Hematopoietic multipotent progenitor cell treated with erythropoietin and hydrocortisone succinate and interleukin-3 and kit ligand, for 15 days (in vitro differentiated cells): Measurements from ENCODE around the gene GOLGA6A.
"Not testable (repeated sequence)": the region's sequence is repeated elsewhere in the genome, so short reads cannot be mapped to it uniquely, and the experiment has no call there.

Source experiments
- DNase-seq: peaks from one replicate; pipeline ENCODE4 v3.0.0-alpha.2; 2015; ENCODE audit warnings: low spot score

Gene GOLGA6A

GRCh38 chr15:74053517-74053916 is 28.8 kb downstream of the GOLGA6A start:
- no peak for DNase-seq

GRCh38 chr15:74052271-74053260 is 29.8 kb downstream of the GOLGA6A start:
- DNase-seq, result not testable (repeated sequence)

GRCh38 chr15:74050556-74051234 is 31.7 kb downstream of the GOLGA6A start:
- no peak for DNase-seq

DNA sequence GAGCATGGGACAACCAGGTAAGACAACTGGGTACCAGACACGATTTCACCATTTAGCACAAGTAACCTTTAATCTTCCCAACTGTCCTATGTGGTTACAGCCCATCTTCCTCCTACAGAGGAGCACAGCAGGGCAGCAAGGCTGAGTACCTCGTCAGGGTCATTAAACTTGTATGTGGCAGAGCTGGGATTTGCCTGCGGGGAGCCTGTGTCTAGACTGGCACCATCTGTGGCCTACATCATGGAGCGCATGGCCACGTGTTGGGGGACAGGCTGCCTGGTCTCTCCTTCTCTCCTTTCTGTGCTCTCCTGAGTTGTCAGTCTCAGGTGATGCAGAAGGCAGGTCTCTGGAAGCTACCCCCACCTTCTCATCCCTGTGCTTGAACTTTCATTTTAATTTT is 32.2 kb downstream of the GOLGA6A start:
- no peak for DNase-seq

- DNase-seq, result no peak
Measured at GRCh38 chr15:74046275-74046674, 36.1 kb downstream of the GOLGA6A start.

- no peak for DNase-seq
Measured at GRCh38 chr15:74045636-74046274, 36.6 kb downstream of the GOLGA6A start.

GRCh38 chr15:74045184-74045583 is 37.2 kb downstream of the GOLGA6A start:
- no peak for DNase-seq

DNA sequence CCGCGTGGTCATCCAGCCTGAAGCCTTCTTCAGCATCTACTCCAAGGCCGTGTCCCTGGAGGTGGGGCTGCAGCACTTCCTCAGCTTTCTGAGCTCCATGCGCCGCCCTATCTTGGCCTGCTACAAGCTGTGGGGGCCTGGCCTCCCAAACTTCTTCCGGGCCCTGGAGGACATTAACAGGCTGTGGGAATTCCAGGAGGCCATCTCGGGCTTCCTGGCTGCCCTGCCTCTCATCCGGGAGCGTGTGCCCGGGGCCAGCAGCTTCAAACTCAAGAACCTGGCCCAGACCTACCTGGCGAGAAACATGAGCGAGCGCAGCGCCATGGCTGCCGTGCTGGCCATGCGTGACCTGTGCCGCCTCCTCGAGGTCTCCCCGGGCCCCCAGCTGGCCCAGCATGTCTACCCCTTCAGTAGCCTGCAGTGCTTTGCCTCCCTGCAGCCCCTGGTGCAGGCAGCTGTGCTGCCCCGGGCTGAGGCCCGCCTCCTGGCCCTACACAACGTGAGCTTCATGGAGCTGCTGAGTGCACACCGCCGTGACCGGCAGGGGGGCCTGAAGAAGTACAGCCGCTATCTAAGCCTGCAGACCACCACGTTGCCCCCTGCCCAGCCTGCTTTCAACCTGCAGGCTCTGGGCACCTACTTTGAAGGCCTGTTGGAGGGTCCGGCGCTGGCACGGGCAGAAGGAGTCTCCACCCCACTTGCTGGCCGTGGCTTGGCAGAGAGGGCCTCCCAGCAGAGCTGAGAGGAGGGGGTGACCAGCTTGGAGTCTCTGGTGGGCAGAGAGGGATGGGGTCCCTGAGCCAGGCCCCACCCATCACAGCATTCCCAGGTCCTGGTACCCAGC is 37.9 kb downstream of the GOLGA6A start:
- no peak for DNase-seq

GRCh38 chr15:74043425-74044266 is 38.7 kb downstream of the GOLGA6A start:
- DNase-seq, result no peak

DNA sequence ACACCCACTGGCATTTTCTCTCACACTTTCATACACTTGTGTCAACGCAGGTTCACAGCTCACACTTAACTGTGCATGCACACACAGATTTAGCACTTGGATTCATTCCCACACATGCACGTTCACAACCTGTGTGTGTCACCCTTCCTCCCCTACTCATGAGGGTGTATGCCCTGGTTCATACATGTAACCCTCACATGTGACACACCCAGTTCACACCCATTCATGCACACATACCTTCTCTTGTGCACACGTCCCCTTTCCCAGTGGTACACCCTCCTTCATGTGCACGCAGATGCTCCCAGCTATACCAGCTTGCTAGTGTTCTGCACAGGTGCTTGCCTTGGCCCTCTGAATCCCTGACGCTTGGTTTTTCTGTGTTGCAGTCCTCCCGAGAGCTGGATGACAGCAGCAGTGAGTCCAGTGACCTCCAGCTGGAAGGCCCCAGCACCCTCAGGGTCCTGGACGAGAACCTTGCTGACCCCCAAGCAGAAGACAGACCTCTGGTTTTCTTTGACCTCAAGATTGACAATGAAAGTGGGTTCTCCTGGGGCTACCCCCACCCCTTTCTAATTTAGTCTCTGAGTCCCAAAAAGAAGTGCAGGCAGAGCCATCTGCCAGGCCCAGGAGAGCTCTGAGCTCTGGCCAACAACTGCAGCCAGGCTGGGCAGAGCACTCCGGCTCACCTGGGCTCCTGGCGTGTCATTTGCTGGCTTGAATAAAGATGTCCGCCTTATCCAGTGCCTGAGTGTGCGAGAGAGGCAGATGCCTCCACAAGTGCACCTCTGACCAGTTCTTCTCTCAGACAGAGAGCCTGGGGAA is 39.5 kb downstream of the GOLGA6A start:
- no peak for DNase-seq

GRCh38 chr15:74041777-74042435 is 40.4 kb downstream of the GOLGA6A start:
- no peak for DNase-seq

GRCh38 chr15:74041311-74041756 is 41.0 kb downstream of the GOLGA6A start:
- no peak for DNase-seq

DNA sequence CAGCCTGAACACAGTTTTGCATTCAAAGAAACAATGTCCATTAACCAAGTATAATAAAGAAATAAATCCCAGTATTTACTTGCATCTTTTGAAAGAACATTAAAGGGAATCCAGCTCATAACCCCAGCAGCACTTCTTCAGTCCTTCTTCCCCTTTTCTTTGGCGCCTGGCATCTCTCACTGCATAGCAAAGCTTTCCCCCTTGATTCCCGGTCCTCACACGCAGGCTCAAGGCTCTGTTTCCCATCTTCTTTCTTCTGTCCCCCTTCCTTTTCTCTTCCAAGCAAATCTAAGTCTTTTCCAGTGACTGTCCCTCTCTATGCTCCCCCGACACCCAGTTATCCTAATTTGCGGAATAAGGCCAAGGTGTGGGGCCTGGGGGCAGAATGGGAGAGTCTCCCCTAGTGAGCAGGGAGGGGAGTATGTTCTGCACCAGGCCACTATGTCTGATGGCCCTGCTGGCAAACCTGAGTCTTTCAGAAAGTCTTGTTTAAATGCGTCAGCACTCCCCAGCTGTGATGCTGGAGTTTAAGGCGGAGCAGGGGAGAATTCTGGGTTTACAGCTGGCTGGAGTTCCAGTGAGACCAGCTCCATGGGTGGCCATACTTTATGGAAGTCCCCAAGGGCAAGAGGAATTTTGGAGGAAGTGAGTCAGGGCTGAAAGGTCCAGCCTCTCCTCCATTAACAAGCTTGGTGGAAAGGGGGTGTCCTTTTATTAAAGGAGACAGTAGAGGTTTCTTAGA is 42.1 kb downstream of the GOLGA6A start:
- no peak for DNase-seq

DNA sequence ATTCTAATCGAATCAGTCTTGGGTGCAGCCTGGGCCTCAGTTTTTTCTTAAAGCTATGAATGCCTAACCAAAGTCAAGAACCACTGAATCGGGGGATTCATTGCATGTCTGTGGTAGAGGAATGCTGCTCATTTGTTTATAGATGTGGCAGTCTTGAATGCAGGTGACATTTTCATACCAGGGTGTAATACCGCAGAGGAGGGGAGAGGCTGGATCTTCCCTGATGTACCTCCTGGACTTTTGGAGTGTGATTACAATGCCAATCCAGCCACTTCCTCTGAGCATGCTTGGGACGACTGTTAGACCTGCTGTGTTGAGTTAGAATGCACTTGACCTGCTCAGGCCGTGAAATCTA is 42.7 kb downstream of the GOLGA6A start:
- DNase-seq, result no peak

GRCh38 chr15:74038707-74039655 is 43.4 kb downstream of the GOLGA6A start:
- no peak for DNase-seq

DNA sequence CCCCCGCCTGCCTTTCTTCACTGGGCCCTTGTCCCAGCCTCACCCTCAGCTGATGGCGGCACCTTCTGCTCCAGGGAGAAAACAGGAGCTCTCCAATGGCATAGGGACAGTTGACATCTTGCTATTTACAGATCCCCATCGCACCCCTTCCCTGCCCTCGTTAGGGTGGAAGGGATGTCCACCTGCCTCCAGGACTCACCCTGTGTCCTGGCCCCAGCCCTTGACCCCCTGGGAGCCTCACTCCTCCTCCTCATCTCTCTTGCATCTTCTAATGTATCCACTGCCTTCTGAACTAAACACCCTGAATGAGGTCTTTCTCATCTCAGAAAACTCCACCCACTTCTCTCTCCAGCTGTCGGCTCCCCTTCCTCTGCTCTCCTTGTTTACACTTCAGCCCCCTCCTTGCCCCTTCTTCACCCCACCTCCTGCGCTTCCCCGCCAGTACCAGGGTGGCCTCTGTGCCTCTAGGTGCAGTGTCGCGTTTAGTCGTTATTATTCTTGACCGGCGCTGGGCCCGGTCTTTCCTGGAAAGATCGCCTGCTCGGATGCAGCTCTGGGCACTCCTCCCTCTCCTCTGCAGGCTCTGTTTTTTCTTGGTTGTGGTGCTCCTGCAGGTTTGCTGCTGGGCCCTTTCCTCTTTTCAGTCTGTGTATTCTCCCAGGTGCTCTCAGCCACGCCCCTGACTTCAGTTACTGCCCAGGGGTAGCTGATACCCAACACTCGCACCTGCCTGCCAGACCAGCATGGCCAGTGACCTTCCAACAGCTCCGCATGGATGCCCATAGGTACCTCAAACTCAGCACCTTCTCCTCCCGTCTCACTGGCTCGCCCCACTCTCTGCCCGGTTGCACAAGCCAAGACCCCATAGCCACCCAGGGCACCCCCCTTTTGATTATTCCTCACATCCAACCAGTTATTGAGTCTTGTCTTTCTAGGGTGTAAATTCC is 44.9 kb downstream of the GOLGA6A start:
- DNase-seq, result no peak
